HepG2 (cell line): ENCODE data around the gene XRCC5. TPM values are rescaled to one million over a fixed set of nuclear protein-coding genes. Genes with fewer than 3 reads are reported as not detected.
A peak's percentile ranks its signal among the peaks of the same experiment; 100 is the strongest.

Source experiments
- ELF3 ChIP-seq: IDR thresholded peaks from 2 replicates; pipeline ENCODE4 v1.6.1; 2016; ENCODE audit warnings: missing genetic modification reagents, missing compliant biosample characterization
- FOXK1 ChIP-seq: sonication (generic); formaldehyde crosslinking; IDR thresholded peaks from 2 replicates; pipeline ENCODE4 v1.4.0; 2020; ENCODE audit warnings: low read depth, missing genetic modification reagents, borderline replicate concordance
- FOXM1 ChIP-seq: sonication (generic); formaldehyde crosslinking; IDR thresholded peaks from 2 replicates; pipeline ENCODE4 v1.5.0; 2020; ENCODE audit warnings: missing genetic modification reagents
- IKZF1 ChIP-seq: fragments of 450-650 bp; IDR thresholded peaks from 2 replicates; pipeline ENCODE4 v1.7.1; 2016
- MZF1 ChIP-seq: sonication (generic); formaldehyde crosslinking; IDR thresholded peaks from 2 replicates; pipeline ENCODE4 v1.8.1; 2023; ENCODE audit warnings: mild to moderate bottlenecking, missing genetic modification reagents, borderline replicate concordance
- ZNF441 ChIP-seq: sonication (generic); formaldehyde crosslinking; IDR thresholded peaks from 2 replicates; pipeline ENCODE4 v1.7.0; 2021; ENCODE audit warnings: missing genetic modification reagents, borderline replicate concordance
- ZNF615 ChIP-seq: sonication (generic); formaldehyde crosslinking; IDR thresholded peaks from 2 replicates; pipeline ENCODE4 v1.5.0; 2020; ENCODE audit warnings: mild to moderate bottlenecking, missing genetic modification reagents, borderline replicate concordance
- polyA plus RNA-seq, 8 experiments: library from polyadenylated mRNA; depleted of rRNA in 3 of 8; stranded (reverse) in 7 of 8; unstranded in 1 of 8; fragments of >200 nt; fragmentation: Illumina TruSeq in 4 of 8; extraction: Trizol in 4 of 8; gene quantifications; 2 replicates each; pipeline versions ENCODE4 v1.2.1 to v1.2.3, GENCODE V29; 2011 to 2016; ENCODE audit warnings: low read depth in 4 of 8, missing spikeins in 1 of 8, mixed read lengths in 1 of 8; ENCODE audit not compliant: insufficient read depth in 1 of 8
- total RNA-seq, 5 experiments: library from RNA; depleted of rRNA; stranded (reverse); fragments of >200 nt; fragmentation: Illumina TruSeq; extraction: Trizol; gene quantifications; 2 replicates each; pipeline ENCODE4 v1.2.3, GENCODE V29; 2016; ENCODE audit warnings: low read depth in 1 of 5
- TF ChIP-seq, protein P1 (sequence below): sonication (generic); formaldehyde crosslinking; IDR thresholded peaks from 2 replicates; pipeline ENCODE4 v1.9.0; 2021; ENCODE audit warnings: missing genetic modification reagents, mild to moderate bottlenecking, borderline replicate concordance
- TF ChIP-seq, protein P2 (sequence below): sonication (generic); formaldehyde crosslinking; IDR thresholded peaks from 2 replicates; pipeline ENCODE4 v1.4.0; 2020; ENCODE audit warnings: mild to moderate bottlenecking, missing genetic modification reagents
- TF ChIP-seq, protein P3 (sequence below): sonication (generic); formaldehyde crosslinking; IDR thresholded peaks from 2 replicates; pipeline ENCODE4 v1.5.1; 2020; ENCODE audit warnings: missing genetic modification reagents, mild to moderate bottlenecking, borderline replicate concordance
- TF ChIP-seq, protein P4 (sequence below): sonication (generic); formaldehyde crosslinking; IDR thresholded peaks from 2 replicates; pipeline ENCODE4 v1.4.0; 2020; ENCODE audit warnings: missing genetic modification reagents, mild to moderate bottlenecking, borderline replicate concordance

XRCC5 gene
- total and polyA plus RNA-seq, 2 of the 13 experiments (the other 11 are each of a cell fraction or from before 2014, with no cell fraction given), result 264 to 454 TPM

DNA sequence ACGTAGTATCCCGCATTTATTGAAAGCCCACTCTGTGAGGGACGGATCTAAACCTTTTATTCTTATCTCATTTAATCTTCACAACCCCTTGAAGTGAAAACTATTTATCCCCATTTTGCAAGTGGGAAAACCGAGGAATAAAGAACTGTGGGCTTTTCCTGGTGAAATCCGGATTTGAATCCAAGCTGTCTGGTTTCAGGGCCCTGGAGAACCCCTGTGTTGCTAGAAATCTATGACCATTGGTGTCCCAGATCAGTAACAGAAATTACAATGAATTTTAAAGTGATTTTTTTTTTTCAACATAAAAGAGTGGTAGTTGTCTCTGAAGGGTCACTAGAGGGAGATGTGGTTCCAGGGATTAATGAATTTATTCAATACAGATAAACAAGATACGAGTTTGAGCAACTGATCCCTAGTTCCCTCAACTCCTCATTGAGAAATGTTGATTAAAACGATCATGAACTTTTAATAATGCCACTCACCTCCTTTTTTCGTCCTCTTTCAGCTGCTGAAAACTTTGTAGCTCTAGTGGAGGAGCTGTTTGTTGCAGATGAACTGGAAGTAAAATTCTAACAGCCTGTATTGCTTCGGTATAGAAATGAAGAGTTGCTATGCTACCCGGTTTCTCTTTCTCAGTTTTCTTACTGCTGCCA is 940 bp downstream of the XRCC5 start (continued):
- TF ChIP-seq, protein P1, sequence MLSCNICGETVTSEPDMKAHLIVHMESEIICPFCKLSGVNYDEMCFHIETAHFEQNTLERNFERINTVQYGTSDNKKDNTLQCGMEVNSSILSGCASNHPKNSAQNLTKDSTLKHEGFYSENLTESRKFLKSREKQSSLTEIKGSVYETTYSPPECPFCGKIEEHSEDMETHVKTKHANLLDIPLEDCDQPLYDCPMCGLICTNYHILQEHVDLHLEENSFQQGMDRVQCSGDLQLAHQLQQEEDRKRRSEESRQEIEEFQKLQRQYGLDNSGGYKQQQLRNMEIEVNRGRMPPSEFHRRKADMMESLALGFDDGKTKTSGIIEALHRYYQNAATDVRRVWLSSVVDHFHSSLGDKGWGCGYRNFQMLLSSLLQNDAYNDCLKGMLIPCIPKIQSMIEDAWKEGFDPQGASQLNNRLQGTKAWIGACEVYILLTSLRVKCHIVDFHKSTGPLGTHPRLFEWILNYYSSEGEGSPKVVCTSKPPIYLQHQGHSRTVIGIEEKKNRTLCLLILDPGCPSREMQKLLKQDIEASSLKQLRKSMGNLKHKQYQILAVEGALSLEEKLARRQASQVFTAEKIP (CRISPR knock-in tag), result no peak
- TF ChIP-seq MZF1 (CRISPR knock-in tag) (no peak), FOXK1 (no peak), IKZF1 (no peak), ELF3 (CRISPR knock-in tag) (peak; percentile 21; the same call in 1 of the 2 replicates), FOXM1 (CRISPR knock-in tag) (no peak), ZNF441 (CRISPR knock-in tag) (no peak), ZNF615 (CRISPR knock-in tag) (no peak)
- TF ChIP-seq, protein P2, sequence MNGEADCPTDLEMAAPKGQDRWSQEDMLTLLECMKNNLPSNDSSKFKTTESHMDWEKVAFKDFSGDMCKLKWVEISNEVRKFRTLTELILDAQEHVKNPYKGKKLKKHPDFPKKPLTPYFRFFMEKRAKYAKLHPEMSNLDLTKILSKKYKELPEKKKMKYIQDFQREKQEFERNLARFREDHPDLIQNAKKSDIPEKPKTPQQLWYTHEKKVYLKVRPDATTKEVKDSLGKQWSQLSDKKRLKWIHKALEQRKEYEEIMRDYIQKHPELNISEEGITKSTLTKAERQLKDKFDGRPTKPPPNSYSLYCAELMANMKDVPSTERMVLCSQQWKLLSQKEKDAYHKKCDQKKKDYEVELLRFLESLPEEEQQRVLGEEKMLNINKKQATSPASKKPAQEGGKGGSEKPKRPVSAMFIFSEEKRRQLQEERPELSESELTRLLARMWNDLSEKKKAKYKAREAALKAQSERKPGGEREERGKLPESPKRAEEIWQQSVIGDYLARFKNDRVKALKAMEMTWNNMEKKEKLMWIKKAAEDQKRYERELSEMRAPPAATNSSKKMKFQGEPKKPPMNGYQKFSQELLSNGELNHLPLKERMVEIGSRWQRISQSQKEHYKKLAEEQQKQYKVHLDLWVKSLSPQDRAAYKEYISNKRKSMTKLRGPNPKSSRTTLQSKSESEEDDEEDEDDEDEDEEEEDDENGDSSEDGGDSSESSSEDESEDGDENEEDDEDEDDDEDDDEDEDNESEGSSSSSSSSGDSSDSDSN (CRISPR knock-in tag), result no peak
- TF ChIP-seq, protein P3, sequence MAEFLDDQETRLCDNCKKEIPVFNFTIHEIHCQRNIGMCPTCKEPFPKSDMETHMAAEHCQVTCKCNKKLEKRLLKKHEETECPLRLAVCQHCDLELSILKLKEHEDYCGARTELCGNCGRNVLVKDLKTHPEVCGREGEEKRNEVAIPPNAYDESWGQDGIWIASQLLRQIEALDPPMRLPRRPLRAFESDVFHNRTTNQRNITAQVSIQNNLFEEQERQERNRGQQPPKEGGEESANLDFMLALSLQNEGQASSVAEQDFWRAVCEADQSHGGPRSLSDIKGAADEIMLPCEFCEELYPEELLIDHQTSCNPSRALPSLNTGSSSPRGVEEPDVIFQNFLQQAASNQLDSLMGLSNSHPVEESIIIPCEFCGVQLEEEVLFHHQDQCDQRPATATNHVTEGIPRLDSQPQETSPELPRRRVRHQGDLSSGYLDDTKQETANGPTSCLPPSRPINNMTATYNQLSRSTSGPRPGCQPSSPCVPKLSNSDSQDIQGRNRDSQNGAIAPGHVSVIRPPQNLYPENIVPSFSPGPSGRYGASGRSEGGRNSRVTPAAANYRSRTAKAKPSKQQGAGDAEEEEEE (CRISPR knock-in tag), result 0 out of 2 replicates have a peak, but pooled peaks have one; percentile 25
- TF ChIP-seq, protein P4, sequence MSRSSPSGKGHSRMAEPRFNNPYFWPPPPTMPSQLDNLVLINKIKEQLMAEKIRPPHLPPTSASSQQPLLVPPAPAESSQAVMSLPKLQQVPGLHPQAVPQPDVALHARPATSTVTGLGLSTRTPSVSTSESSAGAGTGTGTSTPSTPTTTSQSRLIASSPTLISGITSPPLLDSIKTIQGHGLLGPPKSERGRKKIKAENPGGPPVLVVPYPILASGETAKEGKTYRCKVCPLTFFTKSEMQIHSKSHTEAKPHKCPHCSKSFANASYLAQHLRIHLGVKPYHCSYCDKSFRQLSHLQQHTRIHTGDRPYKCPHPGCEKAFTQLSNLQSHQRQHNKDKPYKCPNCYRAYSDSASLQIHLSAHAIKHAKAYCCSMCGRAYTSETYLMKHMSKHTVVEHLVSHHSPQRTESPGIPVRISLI (CRISPR knock-in tag), result peak; percentile 54; the same call in 1 of the 2 replicates
